HEK293 (cell line): ENCODE data around the gene PDLIM1.
A peak's percentile ranks its signal among the peaks of the same experiment; 100 is the strongest.

ENCODE experiments used
- CTCF ChIA-PET: fragments of 350-600 bp; formaldehyde crosslinking; extraction: SDS; loops from one replicate; lab custom pipeline; 2021; ENCODE audit warnings: antibody characterized with exemption; lab: Yijun Ruan, JAX
- POLR2A ChIA-PET: fragments of 300-600 bp; formaldehyde crosslinking; extraction: SDS; loops from one replicate; lab custom pipeline; 2020; ENCODE audit warnings: antibody characterized with exemption, inconsistent platforms; lab: Yijun Ruan, JAX
- H3K27ac ChIP-seq: fragments of 200-500 bp; sonication (Bioruptor generic); 2 replicates; pipeline ENCODE4 v1.5.1; 2014; ENCODE audit warnings: low read depth, low read length, control low read depth, inconsistent platforms; ENCODE audit errors: extremely low read depth
- H3K36me3 ChIP-seq, 2 experiments: fragments of 200-500 bp in 1 of 2; sonication (Bioruptor generic) in 1 of 2; 1 replicate in 1 of 2; 2 replicates in 1 of 2; pipeline ENCODE4 v1.5.1; 2014 to 2017; ENCODE audit warnings: inconsistent platforms in 2 of 2, low read length in 2 of 2; ENCODE audit not compliant: control insufficient read depth in 2 of 2, insufficient read depth in 1 of 2
- H3K4me1 ChIP-seq: fragments of 200-500 bp; sonication (Bioruptor generic); 2 replicates; pipeline ENCODE4 v1.5.1; 2014; ENCODE audit warnings: mild to moderate bottlenecking, low read length, inconsistent platforms; ENCODE audit not compliant: control insufficient read depth, insufficient read depth
- H3K4me3 ChIP-seq: 2 replicates; pipeline ENCODE4 v1.5.1; 2011; ENCODE audit warnings: low read depth, mild to moderate bottlenecking, control low read depth, low read length, moderate library complexity
- H3K9me3 ChIP-seq: fragments of 200-500 bp; sonication (Bioruptor generic); 2 replicates; pipeline ENCODE4 v1.5.1; 2014; ENCODE audit warnings: low read depth, low read length, inconsistent platforms; ENCODE audit not compliant: control insufficient read depth, insufficient read depth
- FEZF1 ChIP-seq: fragments of 450-650 bp; formaldehyde crosslinking; IDR thresholded peaks from 2 replicates; pipeline ENCODE4 v1.5.1; 2016; ENCODE audit warnings: missing biosample characterization, missing genetic modification characterization
- GLIS1 ChIP-seq: fragments of 450-650 bp; formaldehyde crosslinking; IDR thresholded peaks from 2 replicates; pipeline ENCODE4 v1.5.1; 2016; ENCODE audit warnings: missing biosample characterization, missing genetic modification characterization
- HOXD13 ChIP-seq: sonication (generic); formaldehyde crosslinking; IDR thresholded peaks from 2 replicates; pipeline ENCODE4 v1.8.0; 2022; ENCODE audit warnings: missing genetic modification reagents, borderline replicate concordance
- MEIS1 ChIP-seq: sonication (generic); formaldehyde crosslinking; IDR thresholded peaks from 2 replicates; pipeline ENCODE4 v1.8.1; 2022; ENCODE audit warnings: missing genetic modification reagents, mild to moderate bottlenecking, borderline replicate concordance
- MZF1 ChIP-seq: fragments of 450-650 bp; formaldehyde crosslinking; IDR thresholded peaks from 2 replicates; pipeline ENCODE4 v1.5.1; 2017; ENCODE audit warnings: missing biosample characterization, missing genetic modification characterization, borderline replicate concordance
- REPIN1 ChIP-seq: fragments of 450-650 bp; formaldehyde crosslinking; IDR thresholded peaks from 2 replicates; pipeline ENCODE4 v1.5.1; 2017; ENCODE audit warnings: missing biosample characterization, missing genetic modification characterization, low read depth
- ZBTB20 ChIP-seq: fragments of 450-650 bp; formaldehyde crosslinking; IDR thresholded peaks from 2 replicates; pipeline ENCODE4 v1.5.1; 2016; ENCODE audit warnings: missing biosample characterization, missing genetic modification characterization
- ZBTB7A ChIP-seq: fragments of 450-650 bp; formaldehyde crosslinking; IDR thresholded peaks from 2 replicates; pipeline ENCODE4 v1.5.1; 2016; ENCODE audit warnings: low read depth, missing biosample characterization, missing genetic modification characterization
- ZEB2 ChIP-seq: fragments of 450-650 bp; formaldehyde crosslinking; IDR thresholded peaks from 2 replicates; pipeline ENCODE4 v1.5.1; 2016; ENCODE audit warnings: missing biosample characterization, missing genetic modification characterization
- ZFP41 ChIP-seq: fragments of 450-650 bp; formaldehyde crosslinking; IDR thresholded peaks from 2 replicates; pipeline ENCODE4 v1.5.1; 2016; ENCODE audit warnings: missing biosample characterization, missing genetic modification characterization, borderline replicate concordance
- ZIC2 ChIP-seq: fragments of 450-650 bp; formaldehyde crosslinking; IDR thresholded peaks from 2 replicates; pipeline ENCODE4 v1.5.1; 2016; ENCODE audit warnings: missing biosample characterization, missing genetic modification characterization
- ZNF10 ChIP-seq: fragments of 450-650 bp; formaldehyde crosslinking; IDR thresholded peaks from 2 replicates; pipeline ENCODE4 v1.5.1; 2017; ENCODE audit warnings: missing biosample characterization, missing genetic modification characterization
- ZNF239 ChIP-seq: fragments of 450-650 bp; formaldehyde crosslinking; IDR thresholded peaks from 2 replicates; pipeline ENCODE4 v1.5.1; 2016; ENCODE audit warnings: missing biosample characterization, missing genetic modification characterization
- ZNF391 ChIP-seq: fragments of 450-650 bp; formaldehyde crosslinking; IDR thresholded peaks from 2 replicates; pipeline ENCODE4 v1.5.1; 2016; ENCODE audit warnings: low read depth, missing biosample characterization, missing genetic modification characterization, borderline replicate concordance
- ZNF394 ChIP-seq: fragments of 450-650 bp; formaldehyde crosslinking; IDR thresholded peaks from 2 replicates; pipeline ENCODE4 v1.5.1; 2016; ENCODE audit warnings: missing biosample characterization, missing genetic modification characterization, mild to moderate bottlenecking, moderate library complexity, borderline replicate concordance
- ZNF473 ChIP-seq: fragments of 450-650 bp; formaldehyde crosslinking; IDR thresholded peaks from 2 replicates; pipeline ENCODE4 v1.5.1; 2017; ENCODE audit warnings: missing biosample characterization, missing genetic modification characterization
- ZNF561 ChIP-seq: fragments of 450-650 bp; IDR thresholded peaks from 2 replicates; pipeline ENCODE4 v1.5.1; 2018; ENCODE audit warnings: missing biosample characterization, missing genetic modification characterization, borderline replicate concordance
- ZNF600 ChIP-seq: fragments of 450-650 bp; formaldehyde crosslinking; IDR thresholded peaks from 2 replicates; pipeline ENCODE4 v1.5.1; 2016; ENCODE audit warnings: missing biosample characterization, missing genetic modification characterization
- ZNF623 ChIP-seq: fragments of 450-650 bp; formaldehyde crosslinking; IDR thresholded peaks from 2 replicates; pipeline ENCODE4 v1.5.1; 2016; ENCODE audit warnings: missing biosample characterization, missing genetic modification characterization
- ZNF658 ChIP-seq: fragments of 450-650 bp; formaldehyde crosslinking; IDR thresholded peaks from 2 replicates; pipeline ENCODE4; 2016; ENCODE audit warnings: missing biosample characterization, missing genetic modification characterization
- ZNF76 ChIP-seq: fragments of 450-650 bp; formaldehyde crosslinking; IDR thresholded peaks from 2 replicates; pipeline ENCODE4; 2016; ENCODE audit warnings: low read depth, missing biosample characterization, missing genetic modification characterization, borderline replicate concordance
- ZNF777 ChIP-seq: fragments of 450-650 bp; formaldehyde crosslinking; IDR thresholded peaks from 2 replicates; pipeline ENCODE4 v1.5.1; 2017; ENCODE audit warnings: missing biosample characterization, missing genetic modification characterization, borderline replicate concordance
- ZNF785 ChIP-seq: fragments of 450-650 bp; formaldehyde crosslinking; IDR thresholded peaks from 2 replicates; pipeline ENCODE4 v1.5.1; 2016; ENCODE audit warnings: missing biosample characterization, missing genetic modification characterization
- ZSCAN30 ChIP-seq: fragments of 450-650 bp; IDR thresholded peaks from 2 replicates; pipeline ENCODE4 v1.5.1; 2018; ENCODE audit warnings: missing biosample characterization, mild to moderate bottlenecking, missing genetic modification characterization, moderate library complexity
- TF ChIP-seq, protein P1 (sequence below): fragments of 450-650 bp; formaldehyde crosslinking; IDR thresholded peaks from 2 replicates; pipeline ENCODE4 v1.5.1; 2016; ENCODE audit warnings: missing biosample characterization, missing genetic modification characterization
- TF ChIP-seq, protein P2 (sequence below): fragments of 450-650 bp; formaldehyde crosslinking; IDR thresholded peaks from 2 replicates; pipeline ENCODE4 v1.5.1; 2016; ENCODE audit warnings: missing biosample characterization, missing genetic modification characterization
- TF ChIP-seq, protein P3 (sequence below): fragments of 450-650 bp; formaldehyde crosslinking; IDR thresholded peaks from 2 replicates; pipeline ENCODE4 v1.5.1; 2016; ENCODE audit warnings: missing biosample characterization, missing genetic modification characterization
- TF ChIP-seq, protein P4 (sequence below): fragments of 450-650 bp; formaldehyde crosslinking; IDR thresholded peaks from 2 replicates; pipeline ENCODE4 v1.5.1; 2017; ENCODE audit warnings: missing biosample characterization, mild to moderate bottlenecking, missing genetic modification characterization, moderate library complexity

PDLIM1 gene

DNA sequence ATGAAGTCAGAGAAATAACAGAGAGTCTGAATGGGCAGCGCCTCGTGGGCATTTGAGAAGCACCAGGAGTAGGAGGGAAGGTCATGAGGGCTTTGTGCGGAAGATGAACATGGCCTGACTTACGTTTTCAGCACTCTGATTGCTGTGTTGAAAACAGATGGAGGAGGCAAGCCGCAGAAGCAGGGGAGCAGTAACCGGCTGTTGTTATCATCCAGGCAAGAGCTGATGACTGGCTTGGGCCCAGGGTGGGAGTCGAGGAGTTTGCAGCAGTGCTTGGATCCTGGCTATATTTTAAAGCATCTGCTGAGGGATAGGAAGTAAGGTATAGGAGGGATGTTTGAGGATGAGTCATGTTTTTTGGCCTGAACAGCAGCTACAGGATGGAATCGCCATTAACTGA is 12.7 kb upstream of the PDLIM1 start:
- Histone ChIP-seq H3K27ac (no peak overlapping the region), H3K36me3 (no peaks in the 10 kb centered on the region), H3K9me3 (no peaks in the 10 kb centered on the region), H3K4me3 (no peak overlapping the region), H3K4me1 (peaks cover 14% of the 10 kb centered on the region)
- ChIA-PET CTCF (interaction anchor here (0.5 to 1.5 kb wide), 3 partner anchors 10 to 70 kb away, joined by 3 to 8 read pairs (median 4); no protein-coding TSS in a partner anchor), POLR2A (no interaction called here)
- TF ChIP-seq ZFP41 (tag by site-specific recombination), result no peak
- 0 out of 2 replicates have a peak, but pooled peaks have one; percentile 28 for TF ChIP-seq ZNF600 (tag by site-specific recombination)

DNA sequence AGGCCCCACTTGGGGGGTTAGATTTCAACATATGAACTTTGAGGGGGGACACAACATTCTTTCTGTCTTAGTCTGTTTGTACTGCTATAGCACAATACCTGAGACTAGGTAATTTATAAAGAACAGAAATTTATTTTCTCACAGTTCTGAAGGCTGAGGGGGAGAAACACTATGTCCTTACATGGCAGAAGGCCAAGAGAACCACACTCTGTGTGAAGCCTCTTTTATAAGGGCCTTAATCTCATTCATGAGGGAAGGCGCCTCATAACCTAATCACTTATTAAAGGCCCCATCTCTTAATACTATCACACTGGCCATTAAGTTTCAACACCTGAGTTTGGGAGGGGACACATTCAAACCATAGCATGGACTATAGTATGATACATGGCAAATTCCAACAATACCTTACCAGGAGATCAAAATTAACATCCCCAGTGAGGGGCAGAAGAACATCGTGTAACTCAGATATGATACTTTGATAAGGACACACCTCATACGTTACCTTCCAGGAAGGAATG is 9.3 kb upstream of the PDLIM1 start:
- no peak overlapping the region for H3K4me3 ChIP-seq
- H3K36me3 ChIP-seq, result no peaks in the 10 kb centered on the region
- no peaks in the 10 kb centered on the region for H3K9me3 ChIP-seq
- POLR2A ChIA-PET, result no interaction called here
- peaks cover 5% of the 10 kb centered on the region for H3K4me1 ChIP-seq
- H3K27ac ChIP-seq, result no peak overlapping the region
- CTCF ChIA-PET, result no interaction called here
- TF ChIP-seq, protein P1, sequence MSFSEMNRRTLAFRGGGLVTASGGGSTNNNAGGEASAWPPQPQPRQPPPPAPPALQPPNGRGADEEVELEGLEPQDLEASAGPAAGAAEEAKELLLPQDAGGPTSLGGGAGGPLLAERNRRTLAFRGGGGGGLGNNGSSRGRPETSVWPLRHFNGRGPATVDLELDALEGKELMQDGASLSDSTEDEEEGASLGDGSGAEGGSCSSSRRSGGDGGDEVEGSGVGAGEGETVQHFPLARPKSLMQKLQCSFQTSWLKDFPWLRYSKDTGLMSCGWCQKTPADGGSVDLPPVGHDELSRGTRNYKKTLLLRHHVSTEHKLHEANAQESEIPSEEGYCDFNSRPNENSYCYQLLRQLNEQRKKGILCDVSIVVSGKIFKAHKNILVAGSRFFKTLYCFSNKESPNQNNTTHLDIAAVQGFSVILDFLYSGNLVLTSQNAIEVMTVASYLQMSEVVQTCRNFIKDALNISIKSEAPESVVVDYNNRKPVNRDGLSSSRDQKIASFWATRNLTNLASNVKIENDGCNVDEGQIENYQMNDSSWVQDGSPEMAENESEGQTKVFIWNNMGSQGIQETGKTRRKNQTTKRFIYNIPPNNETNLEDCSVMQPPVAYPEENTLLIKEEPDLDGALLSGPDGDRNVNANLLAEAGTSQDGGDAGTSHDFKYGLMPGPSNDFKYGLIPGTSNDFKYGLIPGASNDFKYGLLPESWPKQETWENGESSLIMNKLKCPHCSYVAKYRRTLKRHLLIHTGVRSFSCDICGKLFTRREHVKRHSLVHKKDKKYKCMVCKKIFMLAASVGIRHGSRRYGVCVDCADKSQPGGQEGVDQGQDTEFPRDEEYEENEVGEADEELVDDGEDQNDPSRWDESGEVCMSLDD (tag by site-specific recombination), result no peak
- TF ChIP-seq ZNF777 (tag by site-specific recombination) (no peak), ZBTB7A (tag by site-specific recombination) (no peak), ZNF391 (tag by site-specific recombination) (no peak), GLIS1 (tag by site-specific recombination) (peak; percentile 73), ZEB2 (tag by site-specific recombination) (0 out of 2 replicates have a peak, but pooled peaks have one; percentile 17), ZNF623 (tag by site-specific recombination) (no peak), HOXD13 (CRISPR knock-in tag) (0 out of 2 replicates have a peak, but pooled peaks have one; percentile 24), ZSCAN30 (tag by site-specific recombination) (no peak), ZNF239 (tag by site-specific recombination) (no peak), ZNF561 (peak; percentile 78; the same call in 1 of the 2 replicates), ZNF76 (tag by site-specific recombination) (no peak), ZNF600 (tag by site-specific recombination) (no peak), MZF1 (tag by site-specific recombination) (no peak), ZNF10 (no peak), ZNF394 (tag by site-specific recombination) (no peak), ZNF473 (no peak), ZNF785 (tag by site-specific recombination) (no peak), FEZF1 (no peak), ZIC2 (no peak), MEIS1 (no peak), REPIN1 (tag by site-specific recombination) (no peak), ZBTB20 (tag by site-specific recombination) (no peak), ZNF658 (no peak)
- TF ChIP-seq, protein P2, sequence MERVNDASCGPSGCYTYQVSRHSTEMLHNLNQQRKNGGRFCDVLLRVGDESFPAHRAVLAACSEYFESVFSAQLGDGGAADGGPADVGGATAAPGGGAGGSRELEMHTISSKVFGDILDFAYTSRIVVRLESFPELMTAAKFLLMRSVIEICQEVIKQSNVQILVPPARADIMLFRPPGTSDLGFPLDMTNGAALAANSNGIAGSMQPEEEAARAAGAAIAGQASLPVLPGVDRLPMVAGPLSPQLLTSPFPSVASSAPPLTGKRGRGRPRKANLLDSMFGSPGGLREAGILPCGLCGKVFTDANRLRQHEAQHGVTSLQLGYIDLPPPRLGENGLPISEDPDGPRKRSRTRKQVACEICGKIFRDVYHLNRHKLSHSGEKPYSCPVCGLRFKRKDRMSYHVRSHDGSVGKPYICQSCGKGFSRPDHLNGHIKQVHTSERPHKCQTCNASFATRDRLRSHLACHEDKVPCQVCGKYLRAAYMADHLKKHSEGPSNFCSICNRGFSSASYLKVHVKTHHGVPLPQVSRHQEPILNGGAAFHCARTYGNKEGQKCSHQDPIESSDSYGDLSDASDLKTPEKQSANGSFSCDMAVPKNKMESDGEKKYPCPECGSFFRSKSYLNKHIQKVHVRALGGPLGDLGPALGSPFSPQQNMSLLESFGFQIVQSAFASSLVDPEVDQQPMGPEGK (tag by site-specific recombination), result no peak
- TF ChIP-seq, protein P3, sequence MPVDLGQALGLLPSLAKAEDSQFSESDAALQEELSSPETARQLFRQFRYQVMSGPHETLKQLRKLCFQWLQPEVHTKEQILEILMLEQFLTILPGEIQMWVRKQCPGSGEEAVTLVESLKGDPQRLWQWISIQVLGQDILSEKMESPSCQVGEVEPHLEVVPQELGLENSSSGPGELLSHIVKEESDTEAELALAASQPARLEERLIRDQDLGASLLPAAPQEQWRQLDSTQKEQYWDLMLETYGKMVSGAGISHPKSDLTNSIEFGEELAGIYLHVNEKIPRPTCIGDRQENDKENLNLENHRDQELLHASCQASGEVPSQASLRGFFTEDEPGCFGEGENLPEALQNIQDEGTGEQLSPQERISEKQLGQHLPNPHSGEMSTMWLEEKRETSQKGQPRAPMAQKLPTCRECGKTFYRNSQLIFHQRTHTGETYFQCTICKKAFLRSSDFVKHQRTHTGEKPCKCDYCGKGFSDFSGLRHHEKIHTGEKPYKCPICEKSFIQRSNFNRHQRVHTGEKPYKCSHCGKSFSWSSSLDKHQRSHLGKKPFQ (tag by site-specific recombination), result peak; percentile 52; the same call in 1 of the 2 replicates
- TF ChIP-seq, protein P4, sequence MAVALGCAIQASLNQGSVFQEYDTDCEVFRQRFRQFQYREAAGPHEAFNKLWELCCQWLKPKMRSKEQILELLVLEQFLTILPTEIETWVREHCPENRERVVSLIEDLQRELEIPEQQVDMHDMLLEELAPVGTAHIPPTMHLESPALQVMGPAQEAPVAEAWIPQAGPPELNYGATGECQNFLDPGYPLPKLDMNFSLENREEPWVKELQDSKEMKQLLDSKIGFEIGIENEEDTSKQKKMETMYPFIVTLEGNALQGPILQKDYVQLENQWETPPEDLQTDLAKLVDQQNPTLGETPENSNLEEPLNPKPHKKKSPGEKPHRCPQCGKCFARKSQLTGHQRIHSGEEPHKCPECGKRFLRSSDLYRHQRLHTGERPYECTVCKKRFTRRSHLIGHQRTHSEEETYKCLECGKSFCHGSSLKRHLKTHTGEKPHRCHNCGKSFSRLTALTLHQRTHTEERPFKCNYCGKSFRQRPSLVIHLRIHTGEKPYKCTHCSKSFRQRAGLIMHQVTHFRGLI (tag by site-specific recombination), result no peak
